NCI-H146 treated with DMSO at 0.1 percent for 48 hours (cell line): ENCODE data around the gene TMEM235.
"Not testable (repeated sequence)": the region's sequence is repeated elsewhere in the genome, so short reads cannot be mapped to it uniquely, and the experiment has no call there.

Experiments
- DNase-seq: peaks from one replicate; lab custom pipeline; 2025; ENCODE audit not compliant: unreplicated experiment; lab: John Stamatoyannopoulos, UW

TMEM235 gene

DNA sequence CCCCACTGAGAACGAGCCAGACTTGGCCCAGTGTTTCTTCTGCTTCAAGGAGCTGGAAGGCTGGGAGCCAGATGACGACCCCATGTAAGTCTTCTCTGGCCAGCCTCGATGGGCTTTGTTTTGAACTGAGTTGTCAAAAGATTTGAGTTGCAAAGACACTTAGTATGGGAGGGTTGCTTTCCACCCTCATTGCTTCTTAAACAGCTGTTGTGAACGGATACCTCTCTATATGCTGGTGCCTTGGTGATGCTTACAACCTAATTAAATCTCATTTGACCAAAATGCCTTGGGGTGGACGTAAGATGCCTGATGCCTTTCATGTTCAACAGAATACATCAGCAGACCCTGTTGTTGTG, 16.7 kb upstream of the TMEM235 start:
- no peak for DNase-seq

DNA sequence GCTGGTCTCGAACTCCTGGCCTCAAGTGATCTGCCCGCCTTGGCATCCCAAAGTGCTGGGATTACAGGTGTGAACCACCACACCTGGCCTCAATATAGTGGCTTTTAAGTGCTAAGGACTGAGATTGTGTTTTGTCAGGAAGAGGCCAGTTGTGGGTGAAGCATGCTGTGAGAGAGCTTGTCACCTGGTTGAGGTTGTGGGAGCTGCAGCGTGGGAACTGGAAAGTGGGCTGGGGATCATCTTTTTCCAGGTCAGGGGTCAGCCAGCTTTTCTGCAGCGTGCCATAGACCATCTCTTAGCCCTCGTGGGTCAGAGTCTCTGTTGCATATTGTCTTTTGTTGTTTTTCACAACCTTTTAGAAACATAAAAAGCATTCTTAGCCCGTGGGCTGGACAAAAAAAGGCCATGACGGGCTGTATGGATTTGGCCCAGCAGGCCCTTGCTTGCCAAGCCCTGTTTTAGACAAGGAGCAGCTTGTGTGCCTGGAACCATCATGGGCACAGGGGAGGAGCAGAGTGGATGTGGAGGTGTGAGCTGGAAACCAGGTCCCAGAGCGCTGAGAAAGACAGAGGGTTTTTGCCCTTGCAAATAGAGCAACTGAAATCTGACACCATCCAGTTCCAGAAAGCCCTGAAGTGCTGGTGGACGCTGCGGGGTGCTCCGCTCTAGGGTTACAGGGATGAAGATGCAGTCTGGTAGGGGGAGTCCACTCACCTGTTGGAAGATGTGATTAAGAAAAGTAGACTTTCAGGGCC, 11.9 kb upstream of the TMEM235 start:
- no peak for DNase-seq

DNA sequence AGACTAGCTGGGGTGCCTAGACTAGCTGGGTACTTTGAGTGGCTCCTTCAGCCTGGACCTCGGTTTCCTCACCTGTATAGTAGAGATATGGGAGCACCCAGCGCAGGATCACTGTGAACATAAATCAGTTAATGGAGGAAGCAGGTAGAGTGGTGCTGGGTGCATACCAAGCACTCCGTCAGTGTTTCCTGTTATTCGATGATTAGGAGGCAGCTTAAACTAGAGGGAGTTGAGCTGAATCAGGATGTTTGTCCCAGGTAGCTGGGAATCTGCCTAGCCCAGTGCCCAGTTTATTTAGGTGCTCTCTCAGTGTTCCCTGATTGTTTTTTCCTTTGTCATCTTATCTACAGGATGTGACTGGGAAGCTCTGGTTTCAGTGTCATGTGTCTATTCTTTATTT, 8.4 kb upstream of the TMEM235 start:
- no peak for DNase-seq

DNA sequence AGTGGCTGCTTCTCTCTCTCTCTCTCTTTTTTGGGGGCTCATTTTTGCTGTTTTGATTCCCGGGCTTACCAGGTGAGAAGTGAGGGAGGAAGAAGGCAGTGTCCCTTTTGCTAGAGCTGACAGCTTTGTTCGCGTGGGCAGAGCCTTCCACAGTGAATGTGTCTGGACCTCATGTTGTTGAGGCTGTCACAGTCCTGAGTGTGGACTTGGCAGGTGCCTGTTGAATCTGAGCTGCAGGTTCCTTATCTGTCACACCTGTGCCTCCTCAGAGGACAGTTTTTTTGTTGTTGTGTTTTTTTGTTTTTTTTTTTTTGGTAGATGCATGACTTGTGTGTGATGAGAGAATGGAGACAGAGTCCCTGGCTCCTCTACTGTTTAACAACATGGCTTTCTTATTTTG, 7.7 kb upstream of the TMEM235 start:
- no peak for DNase-seq

DNA sequence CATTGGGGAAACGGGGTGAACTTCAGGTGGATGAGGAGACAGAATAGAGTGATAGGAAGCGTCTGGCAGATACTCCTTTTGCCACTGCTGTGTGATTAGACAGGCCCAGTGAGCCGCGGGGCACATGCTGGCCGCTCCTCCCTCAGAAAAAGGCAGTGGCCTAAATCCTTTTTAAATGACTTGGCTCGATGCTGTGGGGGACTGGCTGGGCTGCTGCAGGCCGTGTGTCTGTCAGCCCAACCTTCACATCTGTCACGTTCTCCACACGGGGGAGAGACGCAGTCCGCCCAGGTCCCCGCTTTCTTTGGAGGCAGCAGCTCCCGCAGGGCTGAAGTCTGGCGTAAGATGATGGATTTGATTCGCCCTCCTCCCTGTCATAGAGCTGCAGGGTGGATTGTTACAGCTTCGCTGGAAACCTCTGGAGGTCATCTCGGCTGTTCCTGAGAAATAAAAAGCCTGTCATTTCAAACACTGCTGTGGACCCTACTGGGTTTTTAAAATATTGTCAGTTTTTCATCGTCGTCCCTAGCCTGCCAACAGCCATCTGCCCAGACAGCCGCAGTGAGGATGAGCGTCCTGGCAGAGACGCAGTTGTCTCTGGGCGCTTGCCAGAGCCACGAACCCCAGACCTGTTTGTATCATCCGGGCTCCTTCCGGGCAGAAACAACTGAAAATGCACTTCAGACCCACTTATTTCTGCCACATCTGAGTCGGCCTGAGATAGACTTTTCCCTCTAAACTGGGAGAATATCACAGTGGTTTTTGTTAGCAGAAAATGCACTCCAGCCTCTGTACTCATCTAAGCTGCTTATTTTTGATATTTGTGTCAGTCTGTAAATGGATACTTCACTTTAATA, 7.0 kb upstream of the TMEM235 start:
- no peak for DNase-seq

DNA sequence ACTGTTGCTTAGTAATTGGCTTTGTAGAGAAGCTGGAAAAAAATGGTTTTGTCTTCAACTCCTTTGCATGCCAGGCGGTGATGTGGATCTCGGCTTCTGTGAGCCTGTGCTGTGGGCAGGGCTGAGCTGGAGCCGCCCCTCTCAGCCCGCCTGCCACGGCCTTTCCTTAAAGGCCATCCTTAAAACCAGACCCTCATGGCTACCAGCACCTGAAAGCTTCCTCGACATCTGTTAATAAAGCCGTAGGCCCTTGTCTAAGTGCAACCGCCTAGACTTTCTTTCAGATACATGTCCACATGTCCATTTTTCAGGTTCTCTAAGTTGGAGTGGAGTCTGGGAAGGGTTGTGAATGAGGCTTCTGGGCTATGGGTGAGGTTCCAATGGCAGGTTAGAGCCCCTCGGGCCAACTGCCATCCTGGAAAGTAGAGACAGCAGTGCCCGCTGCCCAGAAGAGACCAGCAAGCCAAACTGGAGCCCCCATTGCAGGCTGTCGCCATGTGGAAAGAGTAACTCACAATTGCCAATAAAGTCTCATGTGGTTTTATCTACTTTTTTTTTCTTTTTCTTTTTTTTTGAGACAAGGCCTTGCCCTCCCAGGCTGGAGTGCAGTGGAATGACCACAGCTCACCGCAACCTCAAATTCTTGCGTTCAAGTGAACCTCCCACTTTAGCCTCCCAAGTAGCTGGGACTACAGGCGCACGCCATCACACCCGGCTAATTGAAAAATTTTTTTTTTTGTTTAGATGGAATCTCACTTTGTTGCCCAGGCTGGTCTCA, 6.2 kb upstream of the TMEM235 start:
- no peak for DNase-seq

DNA sequence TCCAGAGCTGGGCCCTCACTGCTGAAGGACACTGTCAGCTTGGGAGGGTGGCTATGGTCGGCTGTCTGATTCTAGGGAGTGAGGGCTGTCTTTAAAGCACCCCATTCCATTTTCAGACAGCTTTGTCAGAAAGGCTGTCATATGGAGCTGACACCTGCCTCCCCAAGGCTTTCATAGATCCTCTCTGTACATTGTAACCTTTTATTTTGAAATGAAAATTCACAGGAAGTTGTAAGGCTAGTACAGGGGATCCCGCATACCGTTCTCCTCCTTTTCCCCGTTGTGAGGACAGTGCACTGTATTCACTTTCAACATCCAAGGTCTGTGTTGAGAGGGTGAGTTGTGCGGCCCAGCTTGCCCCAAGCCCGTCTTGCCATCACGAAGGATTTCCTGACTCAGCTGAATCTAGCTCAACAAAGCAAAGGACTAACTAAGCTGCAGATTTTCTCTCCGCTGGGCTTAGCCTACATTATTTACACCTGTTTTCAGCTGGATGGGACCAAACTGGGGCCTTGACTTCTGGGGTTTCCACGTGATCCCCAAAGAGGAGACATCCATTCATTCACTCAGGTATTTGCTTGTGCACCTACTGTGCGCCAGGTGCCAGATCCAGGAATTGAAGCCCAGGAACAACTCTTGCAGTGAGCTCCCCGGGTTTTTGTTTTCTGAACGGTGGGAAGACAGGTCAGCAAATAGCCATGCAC, 5.2 kb upstream of the TMEM235 start:
- DNase-seq, result no peak

DNA sequence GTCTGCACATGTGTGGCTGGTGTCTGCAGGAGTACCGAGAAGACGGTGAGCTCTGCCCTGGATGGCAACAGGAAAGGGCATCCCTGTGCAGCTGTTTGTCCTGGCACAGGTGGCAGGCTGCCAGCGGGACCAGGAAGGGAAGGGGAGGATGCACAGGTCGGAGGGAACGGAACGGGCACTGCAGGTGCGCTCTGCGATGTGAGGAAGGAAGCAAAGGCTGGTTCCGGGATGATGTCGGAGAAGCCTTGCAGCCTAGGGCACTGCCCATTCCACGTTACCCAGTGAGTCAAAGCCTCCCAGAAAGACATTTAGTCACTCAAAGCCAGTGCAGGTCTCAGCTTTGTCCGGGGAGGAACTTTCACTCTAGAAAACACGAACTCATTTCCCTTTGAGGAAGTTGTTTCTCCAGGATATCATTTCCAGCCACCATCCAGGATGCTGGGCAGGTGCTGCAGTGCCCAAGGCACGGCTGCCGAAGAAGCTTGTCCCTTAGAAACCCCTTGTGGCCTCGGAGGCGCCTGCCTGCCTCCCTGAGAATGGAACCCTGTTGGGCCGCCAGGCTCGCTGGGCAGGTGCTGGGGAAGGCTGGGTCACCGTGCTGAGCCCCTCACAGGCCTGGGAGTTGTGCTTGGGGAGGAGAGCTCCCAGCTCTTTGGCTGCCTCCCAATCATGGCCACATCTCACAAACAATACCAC, 4.5 kb upstream of the TMEM235 start:
- DNase-seq, result no peak

DNA sequence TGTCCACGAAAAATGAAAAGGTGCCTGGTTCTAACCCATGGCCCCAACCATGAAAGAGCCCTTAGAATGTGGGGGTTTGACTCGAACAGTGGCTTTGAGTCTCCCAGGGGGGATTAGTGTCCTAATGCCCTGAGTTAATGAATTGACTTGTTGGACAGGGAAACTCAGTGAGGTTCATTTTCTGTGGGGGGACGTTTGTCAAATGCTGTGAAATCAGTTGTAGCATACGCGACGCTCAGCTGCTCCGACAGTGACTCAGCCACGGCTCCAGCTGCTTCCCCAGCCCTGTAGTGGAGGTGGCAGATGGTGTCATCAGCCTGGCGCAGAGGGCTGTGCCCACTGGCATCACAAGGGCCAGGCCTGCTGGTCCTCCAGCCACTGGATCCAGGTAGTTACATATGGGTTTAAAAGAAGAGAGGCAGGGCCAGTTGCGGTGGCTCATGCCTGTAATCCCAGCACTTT, 3.9 kb upstream of the TMEM235 start:
- DNase-seq, result no peak

DNA sequence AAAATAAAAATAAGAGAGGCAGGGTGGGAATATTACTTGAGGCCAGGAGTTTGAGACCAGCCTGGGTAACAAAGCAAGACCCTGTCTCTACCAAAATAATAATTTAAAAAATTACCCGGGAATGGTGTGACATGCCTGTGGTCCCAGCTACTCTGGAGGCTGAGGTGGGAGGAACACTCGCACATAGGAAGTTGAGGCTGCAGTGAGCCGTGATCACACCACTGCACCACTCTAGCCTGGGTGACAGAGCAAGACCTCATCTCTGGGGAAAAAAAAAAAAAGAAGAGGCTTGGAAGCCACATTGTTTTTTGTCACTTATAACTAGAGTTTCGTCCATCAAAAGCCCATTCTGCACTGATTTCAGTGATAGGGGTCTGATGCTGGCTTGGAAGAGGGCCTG, 3.3 kb upstream of the TMEM235 start:
- no peak for DNase-seq

DNA sequence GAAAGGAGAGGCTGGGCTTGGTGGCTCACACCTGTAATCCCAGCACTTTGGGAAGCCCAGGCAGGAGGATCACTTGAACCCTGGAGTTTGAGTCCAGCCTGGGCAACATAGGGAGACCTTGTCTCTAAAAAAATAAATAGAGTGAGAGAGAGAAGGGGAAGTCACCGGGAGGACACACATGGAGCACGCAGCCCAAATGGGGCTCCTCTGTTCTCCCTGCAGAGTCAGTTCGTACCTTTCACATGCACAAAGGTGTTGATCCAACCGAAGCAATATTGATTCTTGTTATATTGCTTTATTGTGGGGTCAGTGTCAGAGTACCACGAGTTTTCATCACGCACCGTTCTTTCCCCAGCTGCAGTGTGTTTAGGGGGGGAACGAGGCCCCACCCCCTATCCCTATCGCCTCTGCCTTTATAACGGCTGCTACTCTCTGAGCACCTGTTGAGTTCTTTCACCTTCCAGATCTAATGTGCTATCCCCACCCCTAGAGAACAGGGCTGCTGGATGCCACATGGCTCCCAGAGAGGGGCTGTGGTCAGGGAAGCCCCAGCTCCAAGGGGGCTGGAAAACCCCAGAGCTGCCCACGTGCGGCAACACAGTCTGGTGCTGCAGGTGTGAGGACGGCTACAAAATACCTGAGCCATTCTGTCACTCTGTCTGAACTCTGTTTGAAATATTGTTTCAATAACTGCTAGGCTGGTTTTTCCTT, 1.0 kb upstream of the TMEM235 start:
- DNase-seq, result no peak

DNA sequence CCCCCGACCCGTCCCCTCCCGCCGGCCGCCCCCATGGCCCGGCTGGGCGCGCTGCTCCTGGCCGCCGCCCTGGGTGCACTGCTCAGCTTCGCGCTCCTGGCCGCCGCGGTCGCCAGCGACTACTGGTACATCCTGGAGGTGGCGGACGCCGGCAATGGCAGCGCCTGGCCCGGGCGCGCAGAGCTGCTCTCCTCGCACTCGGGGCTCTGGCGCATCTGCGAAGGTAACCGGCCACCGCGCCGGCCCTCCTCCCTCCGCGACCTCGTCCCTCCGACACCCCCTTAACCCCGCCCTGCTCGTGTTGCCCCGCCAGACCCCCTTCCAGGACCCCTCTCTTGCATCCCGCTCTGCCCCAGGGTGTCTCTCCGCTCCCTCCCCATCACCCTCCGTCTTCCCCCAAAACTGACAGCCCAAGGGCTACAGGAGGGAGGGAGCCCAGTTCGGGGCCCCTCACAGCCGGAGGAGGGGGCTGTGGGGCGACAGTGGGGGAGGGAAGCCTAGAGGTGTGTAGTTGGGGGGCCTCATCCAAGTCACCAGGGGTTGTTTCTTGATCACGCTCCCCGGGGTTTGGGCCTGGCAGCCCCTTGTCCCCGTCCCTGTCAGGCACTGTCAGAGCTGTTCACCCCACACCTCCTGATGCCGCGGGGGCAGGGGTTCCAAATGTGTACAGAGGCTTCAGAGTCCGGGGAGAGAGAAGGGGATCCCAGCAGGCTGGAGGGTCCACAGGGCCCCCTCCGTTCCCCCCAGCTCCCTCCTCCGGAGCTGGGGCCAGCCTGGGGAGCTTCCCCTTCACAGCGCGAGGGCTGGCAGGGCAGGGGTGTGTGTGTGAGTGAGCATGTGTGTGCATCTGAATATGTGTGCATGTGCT, 794 bp downstream of the TMEM235 start:
- no peak for DNase-seq

DNA sequence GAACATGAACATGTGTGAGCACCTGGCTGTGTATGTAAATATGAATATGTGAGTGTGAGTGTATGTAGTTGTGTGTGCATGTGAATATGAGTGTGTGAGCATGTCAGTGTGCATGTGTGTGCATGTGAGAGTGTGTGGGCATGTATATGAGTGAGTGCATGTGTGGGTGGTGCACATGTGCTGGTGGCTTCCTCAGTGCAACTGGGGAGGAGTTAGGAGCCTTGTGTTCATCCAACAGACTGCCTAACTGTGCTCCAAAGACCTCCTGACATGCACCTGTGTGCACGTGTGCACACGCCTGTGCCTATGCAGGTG, 1.4 kb downstream of the TMEM235 start:
- DNase-seq, result no peak

DNA sequence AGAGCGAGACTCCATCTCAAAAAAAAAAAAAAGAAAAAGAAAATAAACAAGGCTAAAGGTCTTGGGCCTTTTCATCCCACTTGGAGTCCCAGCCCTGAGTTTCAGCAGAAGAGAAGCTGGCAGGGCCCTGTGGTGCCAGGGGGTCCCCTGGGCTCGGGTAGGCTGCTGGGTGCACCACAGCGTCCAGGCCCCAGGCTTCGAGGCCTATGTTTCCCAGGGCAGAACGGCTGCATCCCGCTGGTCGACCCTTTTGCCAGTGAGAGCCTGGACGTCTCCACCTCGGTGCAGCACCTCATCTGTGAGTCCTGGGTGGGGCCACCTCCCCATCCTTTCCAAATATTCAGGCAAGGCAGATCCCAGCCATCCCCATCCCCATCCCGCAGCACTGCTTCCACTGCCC, 2.2 kb downstream of the TMEM235 start:
- DNase-seq, result no peak

DNA sequence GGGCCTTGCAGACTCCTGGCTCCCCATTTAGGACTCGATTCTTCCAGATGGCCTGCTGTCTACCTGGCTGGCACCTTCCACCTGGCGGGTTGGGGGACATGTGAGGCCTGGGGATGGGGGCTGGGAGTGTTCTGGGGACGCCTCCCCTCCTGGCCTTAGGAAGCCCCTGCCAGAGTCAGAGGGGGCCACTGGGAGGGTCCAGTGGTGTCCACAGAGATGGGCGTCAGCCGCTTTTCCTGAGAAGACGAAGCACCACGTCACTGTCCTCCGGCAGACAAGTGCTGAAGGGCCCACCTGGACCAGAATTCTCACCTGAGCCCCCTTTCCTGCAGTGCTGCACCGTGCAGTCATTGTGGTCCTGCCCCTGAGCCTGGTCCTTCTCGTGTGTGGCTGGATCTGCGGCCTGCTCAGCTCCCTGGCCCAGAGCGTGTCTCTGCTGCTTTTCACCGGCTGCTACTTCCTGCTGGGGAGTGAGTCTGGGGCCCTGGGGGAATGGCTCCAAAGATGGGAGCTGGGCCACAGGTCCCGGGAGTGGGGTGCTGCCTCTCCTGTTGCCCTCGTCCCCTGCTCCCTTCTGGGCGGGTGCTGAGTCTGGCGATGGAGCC, 2.9 kb downstream of the TMEM235 start:
- no peak for DNase-seq

DNA sequence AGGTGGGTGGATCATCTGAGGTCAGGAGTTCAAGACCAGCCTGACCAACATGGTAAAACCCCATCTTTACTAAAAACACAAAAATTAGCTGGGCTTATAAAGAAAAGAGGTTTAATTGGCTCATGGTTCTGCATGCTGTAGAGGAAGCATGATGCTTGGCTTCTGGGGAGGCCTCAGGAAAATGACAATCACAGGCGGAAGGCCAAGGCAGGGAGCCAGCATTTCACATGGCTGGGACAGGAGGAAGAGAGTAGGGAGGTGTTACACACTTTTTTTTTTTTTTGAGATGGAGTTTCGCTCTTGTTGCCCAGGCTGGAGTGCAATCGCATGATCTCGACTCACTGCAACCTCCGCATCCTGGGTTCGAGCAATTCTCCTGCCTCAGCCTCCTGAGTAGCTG, 3.6 kb downstream of the TMEM235 start:
- not testable (repeated sequence) for DNase-seq

DNA sequence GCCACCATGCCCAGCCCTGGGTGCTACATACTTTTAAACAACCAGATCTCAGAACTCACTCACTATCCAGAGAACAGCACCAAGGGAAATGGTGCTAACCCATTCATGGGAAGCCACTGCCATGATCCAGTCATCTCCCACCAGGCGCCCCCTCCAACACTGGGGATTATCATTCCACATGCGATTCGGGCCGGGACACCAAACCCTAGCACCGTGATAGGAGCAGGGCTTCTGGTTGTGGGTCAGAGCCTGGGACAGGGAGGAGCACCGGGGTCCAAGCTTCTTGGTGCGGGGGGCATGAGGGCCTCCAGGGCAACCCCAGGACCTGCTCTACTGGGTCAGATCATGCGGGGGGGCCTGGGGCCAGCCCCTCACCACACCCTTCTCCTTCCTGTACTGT, 4.5 kb downstream of the TMEM235 start:
- DNase-seq, result no peak

DNA sequence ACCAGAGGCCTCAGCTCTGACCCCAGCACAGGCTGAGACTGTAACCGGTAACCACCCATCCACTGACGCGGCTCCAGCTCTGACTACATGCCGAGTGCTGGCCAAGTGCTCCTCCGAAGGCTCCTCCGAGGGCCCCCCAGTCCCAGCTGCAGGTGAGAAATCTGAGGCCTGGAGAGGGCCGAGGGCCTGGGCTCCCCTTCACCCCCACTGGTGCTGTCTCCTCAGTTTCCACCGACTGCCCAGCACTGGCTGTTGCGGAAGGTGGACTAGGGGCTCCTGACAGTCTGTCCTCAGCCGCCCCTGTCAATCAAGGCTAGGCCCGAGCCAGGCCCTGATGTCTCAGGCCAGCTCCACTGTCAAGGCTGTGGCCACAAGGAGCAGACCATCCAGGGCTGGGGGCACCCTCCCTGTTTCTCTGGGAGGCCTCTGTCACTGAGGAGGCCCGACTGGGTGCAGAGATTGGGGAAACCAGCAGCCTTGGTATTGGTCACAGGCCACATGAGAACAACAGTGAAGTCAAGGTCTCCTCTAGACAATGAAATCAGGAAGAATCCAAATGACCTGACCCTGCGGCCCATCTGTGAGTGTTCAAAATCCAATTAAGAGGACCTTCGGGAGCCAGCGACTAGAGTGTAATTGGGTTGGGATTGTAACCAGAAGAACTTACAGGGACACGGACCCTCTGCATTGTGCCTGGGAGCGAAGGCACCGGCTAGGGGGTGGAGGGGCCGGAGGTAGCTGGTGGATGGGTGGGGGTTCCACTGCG, 5.1 kb downstream of the TMEM235 start:
- no peak for DNase-seq
